OCI-LY7 (cell line): ENCODE results near the gene EIF2B1.

Experiments used
- CTCF ChIP-seq: fragments of 200-600 bp; sonication (generic); conservative IDR thresholded peaks from 2 replicates; pipeline ENCODE4 v1.5.1; 2014; ENCODE audit warnings: mild to moderate bottlenecking, antibody characterized with exemption, low read length, moderate library complexity, mixed read lengths
- EZH2phosphoT487 ChIP-seq: fragments of 200-600 bp; sonication (generic); IDR thresholded peaks from 2 replicates; pipeline ENCODE4 v1.6.1; 2018; ENCODE audit warnings: low read depth, borderline replicate concordance, mild to moderate bottlenecking, mixed run types, antibody characterized with exemption, low read length, moderate library complexity, mixed read lengths

GRCh38 chr12:123670882-123671728 lies 37.6 kb upstream of the EIF2B1 start, which contains the start of gene TCTN2:
- TF ChIP-seq CTCF (no peak), EZH2phosphoT487 (no peak)
